Activated CD4-positive, alpha-beta T cell treated with anti-CD3 and anti-CD28 coated beads, Interleukin-2, amount 50 U/mL, for 48 hours (primary cell): ENCODE results near the gene FNIP1.
"Not testable (repeated sequence)": the region's sequence is repeated elsewhere in the genome, so short reads cannot be mapped to it uniquely, and the experiment has no call there.

Source experiments
- DNase-seq, 2 experiments: peaks; one replicate each; pipeline ENCODE4 v3.0.0-alpha.2; 2020

The FNIP1 gene

GRCh38 chr5:131786900-131787692, 9.7 kb downstream of the FNIP1 start:
- no peak for DNase-seq

- no peak for DNase-seq
Measured at GRCh38 chr5:131786036-131786435, 10.8 kb downstream of the FNIP1 start.

DNA sequence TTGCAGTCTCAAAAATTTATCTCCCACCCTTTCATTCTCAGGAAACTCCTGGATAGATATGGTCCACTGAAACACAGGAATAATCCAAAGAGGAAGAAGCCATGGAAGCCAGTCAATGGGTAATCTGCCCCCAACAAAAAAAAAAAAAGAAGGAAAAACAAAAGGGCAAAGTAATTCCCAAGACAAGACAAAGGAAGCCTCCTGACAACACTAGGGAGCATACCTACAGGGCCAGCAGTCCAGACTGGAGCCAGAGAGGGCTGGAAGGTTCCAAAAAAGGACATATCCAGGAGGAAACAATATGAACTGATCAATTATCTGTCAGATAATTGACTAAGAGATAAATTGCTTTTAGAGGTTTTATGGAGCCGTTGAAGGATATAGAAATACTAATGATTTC, 12.9 kb downstream of the FNIP1 start:
- no peak for DNase-seq

GRCh38 chr5:131783357-131783756, 13.5 kb downstream of the FNIP1 start:
- no peak for DNase-seq

GRCh38 chr5:131782717-131783116, 14.1 kb downstream of the FNIP1 start:
- DNase-seq, result no peak

DNA sequence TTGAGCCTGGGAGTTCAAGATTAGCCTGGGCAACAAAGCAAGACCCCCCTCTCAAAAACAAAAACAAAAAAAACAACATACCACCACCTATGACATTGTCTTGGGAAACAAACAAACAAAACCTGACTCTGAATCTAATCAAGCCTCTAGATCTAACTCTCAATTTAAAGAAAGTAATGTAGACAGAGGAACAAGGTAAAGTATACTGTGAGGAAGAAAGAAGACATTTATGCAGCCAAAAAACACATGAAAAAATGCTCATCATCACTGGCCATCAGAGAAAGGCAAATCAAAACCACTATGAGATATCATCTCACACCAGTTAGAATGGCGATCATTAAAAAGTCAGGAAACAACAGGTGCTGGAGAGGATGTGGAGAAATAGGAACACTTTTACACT, 18.7 kb downstream of the FNIP1 start:
- DNase-seq, result not testable (repeated sequence)

GRCh38 chr5:131776450-131776849, 20.4 kb downstream of the FNIP1 start:
- DNase-seq, result no peak

GRCh38 chr5:131774652-131775367, 22.0 kb downstream of the FNIP1 start:
- DNase-seq, result no peak

DNA sequence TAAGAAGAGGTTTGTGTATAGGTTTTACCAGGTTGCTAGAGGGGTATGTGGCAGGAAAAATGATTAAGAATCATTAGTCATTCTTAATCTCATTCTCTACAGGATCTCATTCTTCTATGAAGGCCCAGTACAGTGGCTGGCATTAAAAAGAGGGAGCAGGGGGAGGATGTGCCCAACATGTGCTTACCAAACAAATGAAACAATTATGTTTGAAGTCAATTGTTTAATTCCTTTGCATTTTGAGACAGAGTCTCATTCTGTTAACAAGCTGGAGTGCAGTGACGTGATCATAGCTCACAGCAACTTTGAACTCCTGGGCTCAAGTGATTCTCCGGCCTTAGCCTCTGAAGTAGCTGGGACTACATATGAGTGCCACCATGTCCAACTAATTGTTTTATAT, 23.0 kb downstream of the FNIP1 start:
- no peak for DNase-seq

- no peak for DNase-seq
Measured at GRCh38 chr5:131771692-131772091, 25.1 kb downstream of the FNIP1 start.

DNA sequence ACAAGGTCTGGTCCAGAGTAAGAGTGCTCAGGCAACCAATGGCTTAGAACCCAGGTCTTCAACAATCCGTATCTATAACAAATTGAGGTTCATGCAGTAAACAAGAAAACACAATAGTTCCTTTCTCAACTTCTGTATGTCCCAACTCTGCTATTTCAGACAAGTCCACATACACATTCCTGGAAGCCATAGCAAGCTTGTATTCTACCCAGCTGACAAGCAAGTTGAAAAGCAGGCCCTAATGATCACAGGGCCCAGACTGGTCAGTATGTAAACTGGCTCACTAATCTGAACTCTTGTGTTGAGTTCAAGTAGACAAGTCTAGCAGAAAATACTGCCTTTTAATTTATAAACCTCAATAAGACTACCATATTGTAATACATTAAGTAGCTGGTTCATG, 26.9 kb downstream of the FNIP1 start:
- DNase-seq, result no peak

DNA sequence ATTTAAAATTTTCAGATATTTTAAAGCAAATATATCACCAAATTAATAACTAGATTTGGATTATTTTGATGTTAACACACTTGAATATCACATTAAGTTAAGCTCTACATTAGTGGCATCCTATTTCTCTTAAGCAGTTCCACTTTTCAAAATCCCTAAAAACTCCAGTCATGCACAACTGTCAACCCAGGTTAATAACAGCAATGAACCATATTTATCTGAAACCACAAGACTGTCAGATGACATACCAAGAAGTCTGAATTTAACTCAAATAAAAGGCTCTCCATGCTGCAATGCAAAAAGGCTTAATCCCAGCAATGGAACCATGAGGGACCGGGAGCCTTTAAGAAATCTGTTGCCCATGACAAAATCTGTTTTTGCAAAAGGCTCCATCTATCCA, 27.5 kb downstream of the FNIP1 start:
- DNase-seq, result no peak

GRCh38 chr5:131767891-131768290, 28.9 kb downstream of the FNIP1 start:
- DNase-seq, result no peak

DNA sequence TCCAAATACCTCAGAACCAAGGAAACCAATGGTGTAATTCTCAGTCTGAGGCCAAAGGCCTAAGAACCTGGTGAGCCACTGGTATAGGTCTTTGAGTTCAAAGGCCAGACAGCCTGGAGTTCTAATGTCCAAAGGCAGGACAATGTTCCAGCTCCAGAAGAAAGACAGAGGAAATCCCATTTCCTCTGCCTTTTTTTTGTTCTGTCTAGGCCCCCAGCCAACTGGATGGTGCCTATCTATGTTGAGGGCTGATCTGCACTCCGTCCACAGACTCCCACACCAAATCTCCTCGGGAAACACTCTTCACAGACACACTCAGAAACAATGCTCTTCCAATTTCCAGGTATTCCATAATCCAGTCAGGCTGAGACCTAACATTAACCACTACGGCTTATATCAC, 30.1 kb downstream of the FNIP1 start:
- DNase-seq, result no peak

DNA sequence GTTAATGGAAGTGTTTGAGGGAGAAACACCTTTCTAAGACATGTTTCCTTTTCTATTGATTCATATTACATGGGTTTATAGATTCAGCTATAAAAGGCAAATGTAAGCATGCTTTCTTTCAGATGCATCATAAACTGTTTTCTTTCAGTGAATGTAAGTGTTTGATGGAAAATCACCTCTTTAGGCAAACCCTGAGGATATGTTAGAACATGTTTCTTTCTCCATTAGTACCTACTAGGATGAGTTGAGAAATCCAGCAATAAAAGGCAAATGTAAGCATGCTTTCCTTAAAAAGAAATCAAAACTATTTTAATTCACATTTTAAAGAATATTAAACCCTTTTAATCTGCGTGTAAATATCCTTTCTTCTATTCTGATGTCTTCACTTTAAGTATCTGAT, 31.6 kb downstream of the FNIP1 start:
- no peak for DNase-seq

DNA sequence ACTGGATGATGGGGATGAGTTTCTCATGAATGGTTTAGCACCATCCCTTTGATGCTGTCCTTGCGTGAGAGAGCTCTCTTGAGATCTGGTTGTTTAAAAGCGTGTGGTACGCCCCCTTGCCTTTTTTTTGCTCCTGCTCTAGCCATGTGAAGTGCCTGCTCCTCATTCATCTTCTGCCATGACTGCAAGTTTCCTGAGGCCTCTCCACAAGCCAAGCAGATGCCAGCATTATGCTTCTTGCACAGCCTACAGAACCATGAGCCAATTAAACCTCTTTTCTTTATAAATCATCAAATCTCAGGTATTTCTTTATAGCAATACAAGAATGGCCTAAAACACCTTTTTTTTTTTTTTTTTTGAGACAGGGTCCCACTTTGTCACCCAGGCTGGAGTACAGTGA, 32.8 kb downstream of the FNIP1 start:
- DNase-seq, result no peak

DNA sequence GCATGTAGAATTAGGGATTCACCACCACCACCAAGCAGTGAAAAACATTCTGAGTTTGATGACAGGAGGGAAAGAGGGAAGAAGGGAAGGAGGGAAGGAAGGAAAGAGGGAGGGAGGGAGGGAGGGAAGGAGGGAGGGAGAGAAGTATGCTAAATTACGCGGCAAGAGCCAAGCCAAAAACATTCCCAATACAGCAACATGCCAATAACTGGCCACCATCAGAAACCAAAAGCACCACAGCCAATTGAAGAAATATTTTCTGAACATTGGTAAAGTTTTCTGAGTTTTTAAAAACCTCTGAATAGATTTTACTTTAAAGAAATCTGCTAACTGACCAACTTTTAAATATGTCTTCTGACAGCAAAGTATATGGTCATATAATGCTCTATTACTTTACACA, 36.0 kb downstream of the FNIP1 start:
- DNase-seq, result no peak

DNA sequence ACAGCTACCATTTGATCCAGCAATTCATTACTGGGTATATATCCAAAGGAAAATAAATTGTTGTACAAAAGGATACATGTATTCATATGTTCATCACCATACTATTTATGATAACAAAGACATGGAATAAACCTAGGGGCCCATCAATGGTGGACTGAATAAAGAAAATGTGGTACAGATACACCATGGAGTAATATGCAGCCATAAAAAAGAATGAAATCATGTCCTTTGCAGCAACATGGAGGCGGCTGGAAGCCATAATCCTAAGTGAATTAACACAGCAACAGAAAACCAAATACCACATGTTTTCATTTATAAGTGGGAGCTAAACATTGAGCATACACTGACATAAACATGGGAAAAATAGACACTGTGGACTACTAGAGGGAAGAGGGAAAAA, 37.1 kb downstream of the FNIP1 start:
- no peak for DNase-seq

DNA sequence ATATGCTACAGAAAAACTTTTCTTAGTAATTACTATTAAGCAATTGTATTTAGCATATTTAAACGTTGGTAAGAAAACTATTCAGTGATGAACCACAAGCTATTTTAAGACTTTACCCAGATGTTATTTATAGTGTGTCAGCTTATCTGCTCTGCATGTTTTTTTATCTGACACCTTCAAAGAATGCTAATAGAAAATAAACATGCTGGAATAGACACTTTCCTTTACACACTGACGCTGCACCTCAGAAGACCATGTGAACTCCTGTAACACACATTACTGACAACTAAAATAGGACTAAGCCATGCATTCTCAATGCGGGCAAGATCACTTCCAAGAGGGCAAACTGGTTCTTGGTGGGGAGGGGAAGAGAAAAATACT, 38.3 kb downstream of the FNIP1 start:
- no peak for DNase-seq

- DNase-seq, result no peak
Measured at GRCh38 chr5:131757830-131758519, 38.8 kb downstream of the FNIP1 start.

GRCh38 chr5:131756942-131757341, 39.9 kb downstream of the FNIP1 start:
- DNase-seq, result no peak

GRCh38 chr5:131754363-131754762, 42.5 kb downstream of the FNIP1 start:
- no peak for DNase-seq

- no peak for DNase-seq
Measured at GRCh38 chr5:131751506-131751905, 45.3 kb downstream of the FNIP1 start.
